ENCODE measurements around the gene PDAP1.

DNA sequence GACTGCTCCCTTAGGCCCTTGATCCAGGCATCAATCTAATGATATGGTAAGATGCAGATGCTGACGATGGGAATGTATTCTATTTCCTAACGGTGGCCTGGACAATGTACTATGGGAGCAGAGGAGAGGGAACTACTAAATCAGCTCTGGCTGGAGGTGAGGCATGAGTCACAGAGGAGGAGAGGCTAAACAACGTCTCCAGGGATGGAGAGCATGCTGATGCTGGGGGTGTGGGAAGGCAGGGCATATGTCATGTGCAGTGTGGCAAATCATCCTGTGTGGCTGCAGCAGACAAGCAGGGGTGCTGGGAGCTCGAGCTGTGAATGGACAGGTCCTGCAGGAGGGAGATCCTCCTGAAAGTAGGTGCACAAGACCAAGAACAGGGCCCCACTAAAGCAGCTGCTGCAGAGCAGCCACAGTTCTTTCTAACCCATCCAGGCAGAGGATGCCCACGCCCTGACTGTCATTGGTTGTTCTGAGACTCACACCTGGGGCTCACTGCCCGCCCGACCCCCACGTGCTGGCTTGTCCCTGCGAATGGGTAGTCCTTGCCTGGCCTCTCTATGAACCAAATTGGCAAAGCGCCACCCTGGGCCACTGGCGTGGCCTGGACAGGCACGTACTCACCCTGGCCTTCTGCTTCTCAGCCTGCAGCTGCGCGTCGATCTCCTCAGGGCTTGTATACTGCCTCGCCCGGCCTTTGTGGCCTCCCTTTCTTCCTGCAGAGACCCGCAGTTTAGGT lies 4.0 kb downstream of the PDAP1 start:
- TF ChIP-seq, protein P1, sequence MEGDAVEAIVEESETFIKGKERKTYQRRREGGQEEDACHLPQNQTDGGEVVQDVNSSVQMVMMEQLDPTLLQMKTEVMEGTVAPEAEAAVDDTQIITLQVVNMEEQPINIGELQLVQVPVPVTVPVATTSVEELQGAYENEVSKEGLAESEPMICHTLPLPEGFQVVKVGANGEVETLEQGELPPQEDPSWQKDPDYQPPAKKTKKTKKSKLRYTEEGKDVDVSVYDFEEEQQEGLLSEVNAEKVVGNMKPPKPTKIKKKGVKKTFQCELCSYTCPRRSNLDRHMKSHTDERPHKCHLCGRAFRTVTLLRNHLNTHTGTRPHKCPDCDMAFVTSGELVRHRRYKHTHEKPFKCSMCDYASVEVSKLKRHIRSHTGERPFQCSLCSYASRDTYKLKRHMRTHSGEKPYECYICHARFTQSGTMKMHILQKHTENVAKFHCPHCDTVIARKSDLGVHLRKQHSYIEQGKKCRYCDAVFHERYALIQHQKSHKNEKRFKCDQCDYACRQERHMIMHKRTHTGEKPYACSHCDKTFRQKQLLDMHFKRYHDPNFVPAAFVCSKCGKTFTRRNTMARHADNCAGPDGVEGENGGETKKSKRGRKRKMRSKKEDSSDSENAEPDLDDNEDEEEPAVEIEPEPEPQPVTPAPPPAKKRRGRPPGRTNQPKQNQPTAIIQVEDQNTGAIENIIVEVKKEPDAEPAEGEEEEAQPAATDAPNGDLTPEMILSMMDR (optimal IDR thresholded peaks at IDR 0.05 in 1 of 3, IDR thresholded peaks at IDR 0.05 in 1 of 3, conservative IDR thresholded peaks at IDR 0.05 in 1 of 3; ENCODE audit: extremely low read depth in 1 of 3, insufficient read depth in 2 of 3, low read length in 3 of 3) = no peak
- TF ChIP-seq EZH2 (IDR thresholded peaks at IDR 0.05; ENCODE audit: low read length) = no peak
